ENCODE measurements around the gene TAF1C. TPM values are rescaled to one million over a fixed set of nuclear protein-coding genes. Genes with fewer than 3 reads are reported as not detected.
A peak's percentile ranks its signal among the peaks of the same experiment; 100 is the strongest.

The TAF1C gene
- total and polyA plus RNA-seq, 2 experiments from 2014 or later, result 37.2 to 57.4 TPM

DNA sequence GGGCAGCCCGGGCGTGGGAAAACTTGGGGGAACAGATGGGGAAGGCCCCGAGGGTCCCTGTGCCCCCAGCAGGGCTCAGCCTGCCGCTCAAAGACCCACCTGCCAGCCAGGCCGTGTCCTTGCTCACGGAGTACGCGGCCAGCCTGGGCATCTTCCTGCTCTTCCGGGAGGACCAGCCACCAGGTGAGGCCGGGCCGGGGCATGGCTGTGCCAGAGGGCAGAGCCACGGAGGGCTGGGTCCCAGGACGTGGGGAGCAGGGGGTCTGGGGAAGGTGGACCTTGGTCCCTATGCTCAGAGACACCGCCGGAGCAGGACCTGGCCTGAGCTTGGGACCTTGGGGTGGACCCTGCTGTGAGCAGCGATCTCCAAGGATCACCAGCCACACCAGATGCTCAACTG is 4.6 kb upstream of the TAF1C start:
- Mint-ChIP-seq H3K27me3 (ENCODE audit: insufficient read depth, low read depth, poor library complexity) (peaks cover 6% of the 10 kb centered on the region), H3K4me3 (no peak overlapping the region), H3K9me3 (no peaks in the 10 kb centered on the region), H3K36me3 (ENCODE audit: low read depth) (no peaks in the 10 kb centered on the region; the same call in 2 of the 3 replicates), H3K27ac (no peak overlapping the region), H3K4me1 (peaks cover 7% of the 10 kb centered on the region; the same call in 2 of the 3 replicates)
- DNase-seq (ENCODE audit: low spot score), result no peak
- Histone ChIP-seq H4K20me1 (replicated peaks; ENCODE audit: insufficient read depth) (no peaks in the 10 kb centered on the region), H3K4me3 (no peak overlapping the region), H3K4me2 (no peak overlapping the region), H3K9me2 (ENCODE audit: insufficient read depth) (no peaks in the 10 kb centered on the region), H3K36me3 (ENCODE audit: insufficient read depth) (no peaks in the 10 kb centered on the region), H3K79me2 (replicated peaks; ENCODE audit: insufficient read depth) (peaks cover 3% of the 10 kb centered on the region), H3K27ac (ENCODE audit: low read depth) (no peak overlapping the region), H3K27me3 (ENCODE audit: insufficient read depth) (no peaks in the 10 kb centered on the region), H2AFZ (peak overlapping the region; percentile 56; the same call in 1 of the 2 replicates), H3K4me1 (ENCODE audit: insufficient read depth) (no peaks in the 10 kb centered on the region), H3F3A (replicated peaks; ENCODE audit: low read depth) (no peaks in the 10 kb centered on the region)
- TF ChIP-seq NANOG (IDR thresholded peaks at IDR 0.05; ENCODE audit: borderline replicate concordance) (no peak), STAT1 (IDR thresholded peaks at IDR 0.05; ENCODE audit: unreplicated experiment) (no peak), EZH2phosphoT487 (IDR thresholded peaks at IDR 0.05; ENCODE audit: unreplicated experiment) (no peak), CREB1 (CRISPR knock-in tag; IDR thresholded peaks at IDR 0.05; ENCODE audit: low read depth) (no peak), EZH2 (IDR thresholded peaks at IDR 0.05; ENCODE audit: low read depth, unreplicated experiment) (no peak), JUNB (IDR thresholded peaks at IDR 0.05; ENCODE audit: unreplicated experiment) (no peak), ZNF114 (CRISPR knock-in tag; IDR thresholded peaks at IDR 0.05) (no peak)
- TF ChIP-seq, protein P1, sequence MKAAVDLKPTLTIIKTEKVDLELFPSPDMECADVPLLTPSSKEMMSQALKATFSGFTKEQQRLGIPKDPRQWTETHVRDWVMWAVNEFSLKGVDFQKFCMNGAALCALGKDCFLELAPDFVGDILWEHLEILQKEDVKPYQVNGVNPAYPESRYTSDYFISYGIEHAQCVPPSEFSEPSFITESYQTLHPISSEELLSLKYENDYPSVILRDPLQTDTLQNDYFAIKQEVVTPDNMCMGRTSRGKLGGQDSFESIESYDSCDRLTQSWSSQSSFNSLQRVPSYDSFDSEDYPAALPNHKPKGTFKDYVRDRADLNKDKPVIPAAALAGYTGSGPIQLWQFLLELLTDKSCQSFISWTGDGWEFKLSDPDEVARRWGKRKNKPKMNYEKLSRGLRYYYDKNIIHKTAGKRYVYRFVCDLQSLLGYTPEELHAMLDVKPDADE (IDR thresholded peaks at IDR 0.05), result no peak
- ATAC-seq, result no peak

DNA sequence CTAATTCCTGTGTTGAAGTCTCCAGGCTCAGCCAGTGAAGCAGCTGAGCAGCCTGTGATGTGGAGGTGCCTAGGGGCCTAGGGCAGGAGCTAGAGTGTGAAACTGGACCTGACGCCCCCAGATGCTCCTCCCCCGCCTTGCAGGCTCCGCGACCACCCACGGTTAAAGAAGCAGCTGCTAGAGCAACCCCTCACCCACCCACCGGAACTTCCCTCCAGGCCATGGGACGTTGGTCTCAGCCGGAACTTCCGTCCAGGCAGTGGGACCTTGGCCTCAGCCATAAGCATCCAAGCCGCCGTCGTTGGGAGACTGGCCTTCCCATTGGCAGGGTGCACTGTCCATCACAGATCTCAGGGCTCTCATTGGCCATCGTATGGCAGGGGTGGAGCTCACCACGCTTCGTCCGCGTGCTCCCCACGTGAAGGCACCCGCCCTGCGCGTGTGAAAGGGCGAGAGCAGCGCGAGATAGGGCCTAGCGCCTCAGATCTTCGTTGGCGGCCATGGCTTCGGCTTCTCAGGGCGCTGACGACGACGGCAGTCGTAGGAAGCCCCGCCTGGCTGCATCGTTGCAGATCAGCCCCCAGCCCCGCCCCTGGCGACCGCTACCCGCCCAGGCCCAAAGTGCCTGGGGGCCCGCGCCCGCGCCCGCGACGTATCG is 4.0 kb upstream of the TAF1C start, which contains the start of gene ADAD2:
Gene ADAD2 (plus strand): TSS at position 427 of the 658 bp plus-strand sequence. CDS start 74 bp downstream, at position 501.
- Mint-ChIP-seq H3K27me3 (ENCODE audit: insufficient read depth, low read depth, poor library complexity) (peaks cover 9% of the 10 kb centered on the region), H3K9me3 (no peaks in the 10 kb centered on the region), H3K4me3 (no peak within 1 kb of the TSS), H3K27ac (no peak within 1 kb of the TSS), H3K4me1 (peaks cover 5% of the 10 kb centered on the region), H3K36me3 (ENCODE audit: low read depth) (no peaks in the 10 kb centered on the region; the same call in 2 of the 3 replicates)
- 0 out of 2 replicates have a peak, but pooled peaks cover 3% of the 10 kb centered on the region for H3K4me1 ChIP-seq (ENCODE audit: insufficient read depth)
- H3K4me2 ChIP-seq, result no peak within 1 kb of the TSS
- peaks cover 9% of the 10 kb centered on the region for H3K79me2 ChIP-seq (replicated peaks; ENCODE audit: insufficient read depth)
- no peaks in the 10 kb centered on the region for H3F3A ChIP-seq (replicated peaks; ENCODE audit: low read depth)
- DNase-seq (ENCODE audit: low spot score) (peak; percentile 84), ATAC-seq (peak; percentile 69)
- H3K36me3 ChIP-seq (ENCODE audit: insufficient read depth), result no peaks in the 10 kb centered on the region
- H4K20me1 ChIP-seq (replicated peaks; ENCODE audit: insufficient read depth), result no peaks in the 10 kb centered on the region
- no peaks in the 10 kb centered on the region for H3K9me2 ChIP-seq (ENCODE audit: insufficient read depth)
- no peaks in the 10 kb centered on the region for H3K27me3 ChIP-seq (ENCODE audit: insufficient read depth)
- no peak within 1 kb of the TSS for H3K4me3 ChIP-seq
- H2AFZ ChIP-seq, result peak within 1 kb of the TSS; percentile 88
- no peak within 1 kb of the TSS for H3K27ac ChIP-seq (ENCODE audit: low read depth)
- TF ChIP-seq EZH2 (IDR thresholded peaks at IDR 0.05; ENCODE audit: low read depth, unreplicated experiment), result no peak
- no peak for TF ChIP-seq STAT1 (IDR thresholded peaks at IDR 0.05; ENCODE audit: unreplicated experiment)
- TF ChIP-seq, protein P1 (IDR thresholded peaks at IDR 0.05), result no peak
- no peak for TF ChIP-seq CREB1 (CRISPR knock-in tag; IDR thresholded peaks at IDR 0.05; ENCODE audit: low read depth)
- TF ChIP-seq, protein P2, sequence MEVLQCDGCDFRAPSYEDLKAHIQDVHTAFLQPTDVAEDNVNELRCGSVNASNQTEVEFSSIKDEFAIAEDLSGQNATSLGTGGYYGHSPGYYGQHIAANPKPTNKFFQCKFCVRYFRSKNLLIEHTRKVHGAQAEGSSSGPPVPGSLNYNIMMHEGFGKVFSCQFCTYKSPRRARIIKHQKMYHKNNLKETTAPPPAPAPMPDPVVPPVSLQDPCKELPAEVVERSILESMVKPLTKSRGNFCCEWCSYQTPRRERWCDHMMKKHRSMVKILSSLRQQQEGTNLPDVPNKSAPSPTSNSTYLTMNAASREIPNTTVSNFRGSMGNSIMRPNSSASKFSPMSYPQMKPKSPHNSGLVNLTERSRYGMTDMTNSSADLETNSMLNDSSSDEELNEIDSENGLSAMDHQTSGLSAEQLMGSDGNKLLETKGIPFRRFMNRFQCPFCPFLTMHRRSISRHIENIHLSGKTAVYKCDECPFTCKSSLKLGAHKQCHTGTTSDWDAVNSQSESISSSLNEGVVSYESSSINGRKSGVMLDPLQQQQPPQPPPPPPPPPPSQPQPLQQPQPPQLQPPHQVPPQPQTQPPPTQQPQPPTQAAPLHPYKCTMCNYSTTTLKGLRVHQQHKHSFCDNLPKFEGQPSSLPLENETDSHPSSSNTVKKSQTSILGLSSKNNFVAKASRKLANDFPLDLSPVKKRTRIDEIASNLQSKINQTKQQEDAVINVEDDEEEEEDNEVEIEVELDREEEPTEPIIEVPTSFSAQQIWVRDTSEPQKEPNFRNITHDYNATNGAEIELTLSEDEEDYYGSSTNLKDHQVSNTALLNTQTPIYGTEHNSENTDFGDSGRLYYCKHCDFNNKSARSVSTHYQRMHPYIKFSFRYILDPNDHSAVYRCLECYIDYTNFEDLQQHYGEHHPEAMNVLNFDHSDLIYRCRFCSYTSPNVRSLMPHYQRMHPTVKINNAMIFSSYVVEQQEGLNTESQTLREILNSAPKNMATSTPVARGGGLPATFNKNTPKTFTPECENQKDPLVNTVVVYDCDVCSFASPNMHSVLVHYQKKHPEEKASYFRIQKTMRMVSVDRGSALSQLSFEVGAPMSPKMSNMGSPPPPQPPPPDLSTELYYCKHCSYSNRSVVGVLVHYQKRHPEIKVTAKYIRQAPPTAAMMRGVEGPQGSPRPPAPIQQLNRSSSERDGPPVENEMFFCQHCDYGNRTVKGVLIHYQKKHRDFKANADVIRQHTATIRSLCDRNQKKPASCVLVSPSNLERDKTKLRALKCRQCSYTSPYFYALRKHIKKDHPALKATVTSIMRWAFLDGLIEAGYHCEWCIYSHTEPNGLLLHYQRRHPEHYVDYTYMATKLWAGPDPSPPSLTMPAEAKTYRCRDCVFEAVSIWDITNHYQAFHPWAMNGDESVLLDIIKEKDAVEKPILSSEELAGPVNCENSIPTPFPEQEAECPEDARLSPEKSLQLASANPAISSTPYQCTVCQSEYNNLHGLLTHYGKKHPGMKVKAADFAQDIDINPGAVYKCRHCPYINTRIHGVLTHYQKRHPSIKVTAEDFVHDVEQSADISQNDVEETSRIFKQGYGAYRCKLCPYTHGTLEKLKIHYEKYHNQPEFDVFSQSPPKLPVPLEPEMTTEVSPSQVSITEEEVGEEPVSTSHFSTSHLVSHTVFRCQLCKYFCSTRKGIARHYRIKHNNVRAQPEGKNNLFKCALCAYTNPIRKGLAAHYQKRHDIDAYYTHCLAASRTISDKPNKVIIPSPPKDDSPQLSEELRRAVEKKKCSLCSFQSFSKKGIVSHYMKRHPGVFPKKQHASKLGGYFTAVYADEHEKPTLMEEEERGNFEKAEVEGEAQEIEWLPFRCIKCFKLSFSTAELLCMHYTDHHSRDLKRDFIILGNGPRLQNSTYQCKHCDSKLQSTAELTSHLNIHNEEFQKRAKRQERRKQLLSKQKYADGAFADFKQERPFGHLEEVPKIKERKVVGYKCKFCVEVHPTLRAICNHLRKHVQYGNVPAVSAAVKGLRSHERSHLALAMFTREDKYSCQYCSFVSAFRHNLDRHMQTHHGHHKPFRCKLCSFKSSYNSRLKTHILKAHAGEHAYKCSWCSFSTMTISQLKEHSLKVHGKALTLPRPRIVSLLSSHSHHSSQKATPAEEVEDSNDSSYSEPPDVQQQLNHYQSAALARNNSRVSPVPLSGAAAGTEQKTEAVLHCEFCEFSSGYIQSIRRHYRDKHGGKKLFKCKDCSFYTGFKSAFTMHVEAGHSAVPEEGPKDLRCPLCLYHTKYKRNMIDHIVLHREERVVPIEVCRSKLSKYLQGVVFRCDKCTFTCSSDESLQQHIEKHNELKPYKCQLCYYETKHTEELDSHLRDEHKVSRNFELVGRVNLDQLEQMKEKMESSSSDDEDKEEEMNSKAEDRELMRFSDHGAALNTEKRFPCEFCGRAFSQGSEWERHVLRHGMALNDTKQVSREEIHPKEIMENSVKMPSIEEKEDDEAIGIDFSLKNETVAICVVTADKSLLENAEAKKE (CRISPR knock-in tag; IDR thresholded peaks at IDR 0.05), result no peak

Measured in GM23338 (cell line).